Measurements from ENCODE around the gene RTN4IP1. TPM values are rescaled to one million over a fixed set of nuclear protein-coding genes. Genes with fewer than 3 reads are reported as not detected.

Gene RTN4IP1
- 16.3 to 19.2 TPM (median 17.8 TPM) in 3 replicates for total RNA-seq (2021)
- percentile 66 among the genes with signal in this experiment for Bru-seq, nascent RNA
- long read RNA-seq, experiment 1, transcript RTN4IP1-201 (9 exons, 1,682 nt) = major isoform, 63 of 76 reads
- long read RNA-seq, experiment 1, partial matches to known transcripts = 1 of 76 reads
- long read RNA-seq, experiment 1, other reads (novel, unspliced or antisense) = 12 of 76 reads
- long read RNA-seq, experiment 2, transcript RTN4IP1-201 (9 exons, 1,682 nt) = major isoform, 24 of 29 reads
- long read RNA-seq, experiment 2, partial matches to known transcripts = 1 of 29 reads
- long read RNA-seq, experiment 2, other reads (novel, unspliced or antisense) = 3 of 29 reads
- long read RNA-seq, experiment 3, transcript RTN4IP1-201 (9 exons, 1,682 nt) = major isoform, 33 of 42 reads
- long read RNA-seq, experiment 3, partial matches to known transcripts = 0 of 42 reads
- long read RNA-seq, experiment 3, other reads (novel, unspliced or antisense) = 9 of 42 reads

DNA sequence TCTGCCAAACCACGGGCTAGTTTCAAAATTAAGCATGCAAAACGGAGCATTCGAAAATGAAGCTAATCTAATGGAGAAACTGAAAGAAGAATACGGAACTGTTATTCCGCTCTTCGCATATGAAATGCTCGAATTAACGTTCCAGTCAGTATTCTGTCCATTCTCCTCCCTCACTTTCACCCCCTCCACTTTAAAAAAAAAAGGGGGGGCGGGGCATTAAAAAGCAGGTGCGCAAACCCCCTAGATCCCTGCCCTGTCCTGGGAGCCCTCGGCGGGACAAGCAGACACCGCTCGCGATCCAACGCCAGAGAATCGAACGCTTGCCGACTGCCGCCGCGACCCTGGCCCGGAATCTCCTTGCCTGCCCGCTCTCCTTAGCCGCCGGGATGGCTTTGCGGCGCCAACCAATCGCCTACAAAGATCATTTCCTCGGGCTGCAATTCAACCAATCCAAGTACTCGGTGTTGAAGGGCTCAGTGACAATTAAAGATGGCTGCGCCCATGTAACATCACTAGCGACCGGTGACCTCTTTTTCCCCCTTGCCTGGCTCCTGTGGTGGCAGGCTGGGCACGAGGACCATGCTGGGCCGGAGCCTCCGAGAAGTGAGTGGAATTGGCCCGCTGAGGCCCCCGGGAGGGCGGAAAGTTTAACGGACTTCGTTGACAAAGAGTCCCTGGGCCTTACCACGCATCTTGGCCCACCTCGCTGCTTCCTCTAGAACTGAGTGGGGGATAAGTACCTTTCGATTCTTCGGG is at the start of gene RTN4IP1, which contains the start of gene QRSL1:
Gene RTN4IP1, minus strand, starts transcription at position 396 of the 756 bp plus-strand sequence. CDS start 477 bp downstream, outside the sequence.
Gene QRSL1, plus strand, starts transcription at position 476 of the 756 bp plus-strand sequence. Its CDS starts 104 bp downstream, at position 580.
- ATAC-seq (peak; percentile 91), DNase-seq (ENCODE audit: low spot score) (peak; percentile 91)
- CTCF ChIA-PET = no interaction called here
- H3K27ac Mint-ChIP-seq = peak within 1 kb of the TSS; percentile 98
- no peaks in the 10 kb centered on the region for H3K27me3 Mint-ChIP-seq (ENCODE audit: low read depth)
- H3K36me3 Mint-ChIP-seq = no peaks in the 10 kb centered on the region
- H3K9me3 Mint-ChIP-seq = no peaks in the 10 kb centered on the region
- POLR2A ChIA-PET = no interaction called here
- H3K4me1 Mint-ChIP-seq = peaks cover 41% of the 10 kb centered on the region
- peak within 1 kb of the TSS; percentile 94 for H3K4me3 Mint-ChIP-seq
- TF ChIP-seq NFE2L1 (CRISPR knock-in tag; IDR thresholded peaks at IDR 0.05) = no peak
- peak; percentile 55; the same call in 1 of the 2 replicates for TF ChIP-seq HMGXB4 (CRISPR knock-in tag; IDR thresholded peaks at IDR 0.05)
- TF ChIP-seq, protein P1, sequence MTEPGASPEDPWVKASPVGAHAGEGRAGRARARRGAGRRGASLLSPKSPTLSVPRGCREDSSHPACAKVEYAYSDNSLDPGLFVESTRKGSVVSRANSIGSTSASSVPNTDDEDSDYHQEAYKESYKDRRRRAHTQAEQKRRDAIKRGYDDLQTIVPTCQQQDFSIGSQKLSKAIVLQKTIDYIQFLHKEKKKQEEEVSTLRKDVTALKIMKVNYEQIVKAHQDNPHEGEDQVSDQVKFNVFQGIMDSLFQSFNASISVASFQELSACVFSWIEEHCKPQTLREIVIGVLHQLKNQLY (CRISPR knock-in tag; IDR thresholded peaks at IDR 0.05) = no peak
- no peak for TF ChIP-seq ZNF423 (CRISPR knock-in tag; IDR thresholded peaks at IDR 0.05)
- TF ChIP-seq GTF2I (CRISPR knock-in tag; conservative IDR thresholded peaks at IDR 0.05) = no peak
- 0 out of 2 replicates have a peak, but pooled peaks have one; percentile 25 for TF ChIP-seq JUN (CRISPR knock-in tag; IDR thresholded peaks at IDR 0.05)
- TF ChIP-seq FOXP4 (CRISPR knock-in tag; IDR thresholded peaks at IDR 0.05) = no peak
- TF ChIP-seq, protein P2, sequence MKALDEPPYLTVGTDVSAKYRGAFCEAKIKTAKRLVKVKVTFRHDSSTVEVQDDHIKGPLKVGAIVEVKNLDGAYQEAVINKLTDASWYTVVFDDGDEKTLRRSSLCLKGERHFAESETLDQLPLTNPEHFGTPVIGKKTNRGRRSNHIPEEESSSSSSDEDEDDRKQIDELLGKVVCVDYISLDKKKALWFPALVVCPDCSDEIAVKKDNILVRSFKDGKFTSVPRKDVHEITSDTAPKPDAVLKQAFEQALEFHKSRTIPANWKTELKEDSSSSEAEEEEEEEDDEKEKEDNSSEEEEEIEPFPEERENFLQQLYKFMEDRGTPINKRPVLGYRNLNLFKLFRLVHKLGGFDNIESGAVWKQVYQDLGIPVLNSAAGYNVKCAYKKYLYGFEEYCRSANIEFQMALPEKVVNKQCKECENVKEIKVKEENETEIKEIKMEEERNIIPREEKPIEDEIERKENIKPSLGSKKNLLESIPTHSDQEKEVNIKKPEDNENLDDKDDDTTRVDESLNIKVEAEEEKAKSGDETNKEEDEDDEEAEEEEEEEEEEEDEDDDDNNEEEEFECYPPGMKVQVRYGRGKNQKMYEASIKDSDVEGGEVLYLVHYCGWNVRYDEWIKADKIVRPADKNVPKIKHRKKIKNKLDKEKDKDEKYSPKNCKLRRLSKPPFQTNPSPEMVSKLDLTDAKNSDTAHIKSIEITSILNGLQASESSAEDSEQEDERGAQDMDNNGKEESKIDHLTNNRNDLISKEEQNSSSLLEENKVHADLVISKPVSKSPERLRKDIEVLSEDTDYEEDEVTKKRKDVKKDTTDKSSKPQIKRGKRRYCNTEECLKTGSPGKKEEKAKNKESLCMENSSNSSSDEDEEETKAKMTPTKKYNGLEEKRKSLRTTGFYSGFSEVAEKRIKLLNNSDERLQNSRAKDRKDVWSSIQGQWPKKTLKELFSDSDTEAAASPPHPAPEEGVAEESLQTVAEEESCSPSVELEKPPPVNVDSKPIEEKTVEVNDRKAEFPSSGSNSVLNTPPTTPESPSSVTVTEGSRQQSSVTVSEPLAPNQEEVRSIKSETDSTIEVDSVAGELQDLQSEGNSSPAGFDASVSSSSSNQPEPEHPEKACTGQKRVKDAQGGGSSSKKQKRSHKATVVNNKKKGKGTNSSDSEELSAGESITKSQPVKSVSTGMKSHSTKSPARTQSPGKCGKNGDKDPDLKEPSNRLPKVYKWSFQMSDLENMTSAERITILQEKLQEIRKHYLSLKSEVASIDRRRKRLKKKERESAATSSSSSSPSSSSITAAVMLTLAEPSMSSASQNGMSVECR (CRISPR knock-in tag; IDR thresholded peaks at IDR 0.05; ENCODE audit: borderline replicate concordance) = peak; percentile 79; the same call in 1 of the 2 replicates
- TF ChIP-seq SMAD3 (CRISPR knock-in tag; IDR thresholded peaks at IDR 0.05; ENCODE audit: borderline replicate concordance) = no peak
- TF ChIP-seq, protein P3, sequence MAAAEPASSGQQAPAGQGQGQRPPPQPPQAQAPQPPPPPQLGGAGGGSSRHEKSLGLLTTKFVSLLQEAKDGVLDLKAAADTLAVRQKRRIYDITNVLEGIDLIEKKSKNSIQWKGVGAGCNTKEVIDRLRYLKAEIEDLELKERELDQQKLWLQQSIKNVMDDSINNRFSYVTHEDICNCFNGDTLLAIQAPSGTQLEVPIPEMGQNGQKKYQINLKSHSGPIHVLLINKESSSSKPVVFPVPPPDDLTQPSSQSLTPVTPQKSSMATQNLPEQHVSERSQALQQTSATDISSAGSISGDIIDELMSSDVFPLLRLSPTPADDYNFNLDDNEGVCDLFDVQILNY (CRISPR knock-in tag; IDR thresholded peaks at IDR 0.05) = no peak
- TF ChIP-seq TP53 (CRISPR knock-in tag; IDR thresholded peaks at IDR 0.05) = no peak
- TF ChIP-seq MAX (CRISPR knock-in tag; IDR thresholded peaks at IDR 0.05) = peak; percentile 78
- TF ChIP-seq, protein P4, sequence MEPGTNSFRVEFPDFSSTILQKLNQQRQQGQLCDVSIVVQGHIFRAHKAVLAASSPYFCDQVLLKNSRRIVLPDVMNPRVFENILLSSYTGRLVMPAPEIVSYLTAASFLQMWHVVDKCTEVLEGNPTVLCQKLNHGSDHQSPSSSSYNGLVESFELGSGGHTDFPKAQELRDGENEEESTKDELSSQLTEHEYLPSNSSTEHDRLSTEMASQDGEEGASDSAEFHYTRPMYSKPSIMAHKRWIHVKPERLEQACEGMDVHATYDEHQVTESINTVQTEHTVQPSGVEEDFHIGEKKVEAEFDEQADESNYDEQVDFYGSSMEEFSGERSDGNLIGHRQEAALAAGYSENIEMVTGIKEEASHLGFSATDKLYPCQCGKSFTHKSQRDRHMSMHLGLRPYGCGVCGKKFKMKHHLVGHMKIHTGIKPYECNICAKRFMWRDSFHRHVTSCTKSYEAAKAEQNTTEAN (CRISPR knock-in tag; IDR thresholded peaks at IDR 0.05) = no peak
- no peak for TF ChIP-seq CBFB (CRISPR knock-in tag; IDR thresholded peaks at IDR 0.05; ENCODE audit: low read depth)
- 0 out of 2 replicates have a peak, but pooled peaks have one; percentile 60 for TF ChIP-seq ESRRA (CRISPR knock-in tag; IDR thresholded peaks at IDR 0.05; ENCODE audit: borderline replicate concordance)
- 0 out of 2 replicates have a peak, but pooled peaks have one; percentile 49 for TF ChIP-seq ETV6 (CRISPR knock-in tag; IDR thresholded peaks at IDR 0.05)
- peak; percentile 52; the same call in 1 of the 2 replicates for TF ChIP-seq TEAD1 (CRISPR knock-in tag; IDR thresholded peaks at IDR 0.05)
- TF ChIP-seq SP1 (CRISPR knock-in tag; conservative IDR thresholded peaks at IDR 0.05) = peak; percentile 41; the same call in 1 of the 2 replicates
- TF ChIP-seq ELF4 (CRISPR knock-in tag; IDR thresholded peaks at IDR 0.05; ENCODE audit: low read depth) = no peak
- TF ChIP-seq FOXP1 (CRISPR knock-in tag; IDR thresholded peaks at IDR 0.05; ENCODE audit: borderline replicate concordance) = 0 out of 2 replicates have a peak, but pooled peaks have one; percentile 39
- TF ChIP-seq ATF3 (CRISPR knock-in tag; conservative IDR thresholded peaks at IDR 0.05) = no peak
- peak; percentile 64 for TF ChIP-seq FOXK1 (CRISPR knock-in tag; IDR thresholded peaks at IDR 0.05)

Measured in WTC11 (cell line).